ENCODE measurements around the gene MAEL.

MAEL gene

GRCh38 chr1:166988974-166989515 lies at the start of gene MAEL:
TSS of gene MAEL (plus strand) at chr1:166989280. CDS start at chr1:166989353, 73 bp downstream.
- DNase-seq: no peak

- no peak for DNase-seq
Observed at GRCh38 chr1:166939741-166940375, 49.2 kb upstream of the MAEL start.

- DNase-seq: no peak
Observed at GRCh38 chr1:166944186-166944967, 44.7 kb upstream of the MAEL start.

- no peak for DNase-seq
Observed at GRCh38 chr1:166947398-166948043, 41.6 kb upstream of the MAEL start.

- no peak for DNase-seq
Observed at GRCh38 chr1:166948856-166949350, 40.2 kb upstream of the MAEL start.

DNA sequence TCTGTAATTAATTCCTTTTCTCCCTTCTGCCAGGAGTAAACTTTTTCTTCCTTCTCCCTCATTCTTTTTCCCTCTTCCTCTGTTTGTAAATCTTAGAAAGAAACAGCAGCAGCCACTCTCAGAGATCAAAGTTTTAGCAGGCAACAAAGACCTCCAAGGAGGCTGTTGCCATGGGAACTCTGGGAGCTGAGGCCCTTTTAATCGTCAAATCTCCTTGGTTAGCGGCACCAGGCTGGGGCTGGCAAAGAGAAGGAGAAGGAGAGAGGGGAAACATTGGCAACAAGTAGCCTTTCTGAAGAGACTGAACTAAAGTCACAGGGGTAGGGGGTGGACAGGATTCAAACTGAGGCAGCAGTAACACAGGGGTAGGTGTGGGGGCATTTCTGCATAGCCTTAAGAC lies 38.9 kb upstream of the MAEL start:
- DNase-seq: no peak

GRCh38 chr1:166951050-166951449 lies 38.0 kb upstream of the MAEL start:
- DNase-seq: no peak

GRCh38 chr1:166952002-166952746 lies 36.9 kb upstream of the MAEL start:
- DNase-seq: no peak

- DNase-seq: no peak
Observed at GRCh38 chr1:166953491-166953890, 35.6 kb upstream of the MAEL start.

- no peak for DNase-seq
Observed at GRCh38 chr1:166956057-166956850, 32.8 kb upstream of the MAEL start.

DNA sequence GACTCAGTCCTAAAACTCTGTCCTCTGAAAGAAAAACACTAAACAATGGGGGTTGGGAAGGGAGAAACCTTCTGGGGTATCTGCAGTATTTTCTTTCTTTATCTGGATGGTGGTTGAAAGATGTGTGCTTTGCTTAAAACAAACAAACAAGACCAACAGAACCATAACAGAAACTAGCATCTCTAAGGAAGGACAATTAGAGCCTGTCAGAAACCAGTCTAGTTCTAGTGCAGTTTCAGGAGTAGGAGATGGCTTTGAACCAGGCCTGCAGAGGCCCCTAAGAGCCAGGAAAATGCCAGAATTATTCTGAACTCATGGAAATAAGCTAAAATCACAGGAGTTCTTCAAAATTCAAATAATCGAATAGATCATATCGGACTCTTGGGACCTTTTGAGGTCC lies 32.2 kb upstream of the MAEL start:
- DNase-seq: no peak

- DNase-seq: no peak
Observed at GRCh38 chr1:166960858-166961474, 28.1 kb upstream of the MAEL start.

- DNase-seq: no peak
Observed at GRCh38 chr1:166969074-166969677, 19.9 kb upstream of the MAEL start.

DNA sequence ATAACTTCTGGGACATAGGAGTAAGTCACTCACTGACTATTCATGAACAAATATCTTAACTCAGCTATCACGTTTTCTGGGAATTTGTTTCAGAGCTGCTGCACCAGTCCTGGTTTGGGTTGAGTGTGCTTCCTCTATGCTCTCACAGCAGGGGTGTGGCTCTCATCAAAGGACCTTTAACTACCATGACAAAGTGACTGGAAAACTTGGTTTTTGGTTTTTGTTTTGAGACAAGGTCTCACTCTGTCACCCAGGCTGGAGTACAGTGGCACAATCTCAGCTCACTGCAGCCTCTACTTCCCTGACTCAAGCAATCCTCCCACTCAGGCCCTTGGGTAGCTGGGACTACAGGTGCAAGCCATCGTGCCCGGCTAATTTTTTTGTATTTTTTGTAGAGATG lies 17.8 kb upstream of the MAEL start:
- DNase-seq: no peak

DNA sequence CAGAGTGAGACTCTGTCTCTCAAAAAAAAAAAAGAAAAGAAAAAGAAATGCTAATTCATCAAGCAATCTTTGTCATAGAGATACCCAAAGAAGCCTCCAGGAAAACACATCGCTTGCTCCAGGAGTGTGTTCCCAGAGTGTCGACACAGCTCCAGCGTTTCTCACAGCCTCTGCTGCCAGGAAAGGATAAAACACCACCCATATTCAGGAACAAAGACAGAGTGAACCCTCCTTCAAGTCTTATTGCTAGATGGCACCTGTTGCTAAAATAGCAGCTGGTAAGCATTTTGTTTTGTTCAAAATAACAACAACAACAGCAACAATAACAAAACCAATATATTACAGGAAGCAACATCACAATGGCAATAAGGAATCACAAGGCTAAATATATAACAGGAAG lies 16.9 kb upstream of the MAEL start:
- DNase-seq: no peak

GRCh38 chr1:166972826-166973225 lies 16.3 kb upstream of the MAEL start:
- DNase-seq: no peak

- no peak for DNase-seq
Observed at GRCh38 chr1:166974647-166975345, 14.3 kb upstream of the MAEL start.

GRCh38 chr1:166975361-166976129 lies 13.5 kb upstream of the MAEL start, which contains the start of gene ILDR2:
TSS of gene ILDR2 (minus strand) at chr1:166975540. CDS start at chr1:166975268, 272 bp downstream.
- DNase-seq: no peak

DNA sequence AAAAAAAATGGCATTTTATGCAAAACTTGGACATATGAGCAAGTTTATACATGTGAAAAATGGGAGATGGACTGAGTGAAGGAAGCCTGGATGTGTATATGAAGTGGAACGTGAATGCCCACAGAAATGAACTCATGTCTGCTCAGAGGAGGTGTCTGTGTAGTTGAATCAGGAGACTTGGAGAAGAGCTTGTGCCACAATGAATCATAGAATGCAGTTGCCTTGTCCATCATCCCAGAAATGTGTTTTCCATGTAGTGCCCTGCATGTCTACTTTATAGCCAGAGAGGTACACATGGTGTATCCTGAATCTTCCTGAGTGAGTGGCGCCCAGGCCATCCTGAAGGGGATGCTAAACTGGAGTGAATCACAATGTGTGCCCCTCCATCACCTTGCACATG lies 11.1 kb upstream of the MAEL start:
- no peak for DNase-seq

- DNase-seq: no peak
Observed at GRCh38 chr1:166978821-166979220, 10.3 kb upstream of the MAEL start.
